ENCODE data around the gene ADCY3. TPM values are rescaled to one million over a fixed set of nuclear protein-coding genes. Genes with fewer than 3 reads are reported as not detected.
"Not testable (repeated sequence)": the region's sequence is repeated elsewhere in the genome, so short reads cannot be mapped to it uniquely, and the experiment has no call there.

The ADCY3 gene
- total RNA-seq, 4 donors from 2014 or later, result 11.7 to 80.2 (median 22.6) TPM

DNA sequence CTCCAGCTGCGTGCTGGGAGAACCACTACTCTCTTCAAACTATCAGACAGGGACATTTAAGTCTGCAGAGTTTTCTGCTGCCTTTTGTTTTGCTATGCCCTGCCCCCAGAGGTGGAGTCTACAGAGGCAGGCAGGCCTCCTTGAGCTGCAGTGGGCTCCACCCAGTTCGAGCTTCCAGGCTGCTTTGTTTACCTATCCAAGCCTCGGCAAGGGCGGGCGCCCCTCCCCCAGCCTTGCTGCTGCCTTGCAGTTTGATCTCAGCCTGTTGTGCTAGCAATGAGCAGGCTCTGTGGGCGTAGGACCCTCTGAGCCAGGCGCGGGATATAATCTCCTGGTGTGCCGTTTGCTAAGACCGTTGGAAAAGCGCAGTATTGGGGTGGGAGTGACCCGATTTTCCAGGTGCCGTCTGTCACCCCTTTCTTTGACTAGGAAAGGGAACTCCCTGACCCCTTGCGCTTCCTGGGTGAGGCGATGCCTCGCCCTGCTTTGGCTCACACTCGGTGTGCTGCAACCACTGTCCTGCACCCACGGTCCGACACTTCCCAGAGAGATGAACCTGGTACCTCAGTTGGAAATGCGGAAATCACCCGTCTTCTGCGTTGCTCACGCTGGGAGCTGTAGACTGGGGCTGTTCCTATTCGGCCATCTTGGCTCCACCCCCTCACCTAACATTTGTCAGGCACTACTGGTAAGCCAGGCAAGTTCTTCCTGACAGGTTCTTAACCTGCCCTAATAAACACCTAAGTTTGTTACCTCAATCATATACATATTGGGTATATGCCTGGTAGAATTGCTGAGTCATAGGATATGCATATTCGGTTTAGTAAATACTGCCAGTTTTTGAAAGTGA, 114.0 kb downstream of the ADCY3 start:
- H3K4me3 ChIP-seq; H3K36me3 ChIP-seq; H3K9me3 ChIP-seq; intact Hi-C loops (cut with DNase I; ENCODE audit: low total_unique reads); in situ Hi-C loops (cut with MboI; ENCODE audit: low pct_ligation_motif_present in 1 of 4, low pct_unique_long_range_greater_than_20kb in 1 of 4, low sequenced_read_pairs in 3 of 4); H3K27me3 ChIP-seq: not testable (repeated sequence)
- Histone ChIP-seq H3K4me1 (peaks cover 0 to 19% (median 8%) of the 10 kb centered on the region in 4 donors), H3K27ac (peak overlapping the region in 2 of 4 donors; percentile 8 to 21)
- WGBS, 2 donors (ENCODE audit: low coverage in 1 of 2), result 80 to 94% methylated on average over 11 to 25 of the region's 25 CpGs
- peak; percentile 60 for DNase-seq

GRCh38 chr2:24800487-24800886, 119.5 kb downstream of the ADCY3 start:
- 97 to 100% methylated on average over 4 to 5 of the region's 5 CpGs for WGBS, 2 donors (ENCODE audit: low coverage in 1 of 2)
- intact Hi-C loops (cut with DNase I; ENCODE audit: low total_unique reads); H3K4me3 ChIP-seq; H3K36me3 ChIP-seq; H3K27me3 ChIP-seq; DNase-seq; H3K27ac ChIP-seq; H3K4me1 ChIP-seq; H3K9me3 ChIP-seq; in situ Hi-C loops (cut with MboI; ENCODE audit: low pct_ligation_motif_present in 1 of 4, low pct_unique_long_range_greater_than_20kb in 1 of 4, low sequenced_read_pairs in 3 of 4): not testable (repeated sequence)

- H3K27ac ChIP-seq, result no peak overlapping the region
- no peak overlapping the region for H3K4me3 ChIP-seq
- intact Hi-C loops (cut with DNase I; ENCODE audit: low total_unique reads) (no loop called here), in situ Hi-C loops (cut with MboI; ENCODE audit: low pct_ligation_motif_present in 1 of 4, low pct_unique_long_range_greater_than_20kb in 1 of 4, low sequenced_read_pairs in 3 of 4) (no loop called here)
- H3K27me3 ChIP-seq, result no peaks in the 10 kb centered on the region
- 95 to 97% methylated on average over 2 of the region's 2 CpGs for WGBS, 2 donors (ENCODE audit: low coverage in 1 of 2)
- H3K4me1 ChIP-seq, result peaks cover 5 to 10% (median 6%) of the 10 kb centered on the region in 4 donors
- DNase-seq, result no peak
- H3K36me3 ChIP-seq, result peaks cover 0 to 6% (median 0%) of the 10 kb centered on the region in 4 donors
- TF ChIP-seq EP300 (IDR thresholded peaks at IDR 0.05; ENCODE audit: low read depth) (no peak), CTCF (IDR thresholded peaks at IDR 0.05) (no peak), POLR2AphosphoS5 (IDR thresholded peaks at IDR 0.05) (no peak), POLR2A (IDR thresholded peaks at IDR 0.05) (no peak)
- no peaks in the 10 kb centered on the region for H3K9me3 ChIP-seq
Measured at GRCh38 chr2:24797644-24798043, 122.4 kb downstream of the ADCY3 start.

GRCh38 chr2:24793761-24794435, 126.1 kb downstream of the ADCY3 start:
- Histone ChIP-seq H3K27me3 (no peaks in the 10 kb centered on the region), H3K27ac (peak overlapping the region; percentile 94 to 99 (median 95)), H3K36me3 (no peaks in the 10 kb centered on the region), H3K4me3 (peak overlapping the region; percentile 57 to 90 (median 72)), H3K9me3 (no peaks in the 10 kb centered on the region), H3K4me1 (peaks cover 9 to 20% (median 14%) of the 10 kb centered on the region in 4 donors)
- intact Hi-C loops (cut with DNase I; ENCODE audit: low total_unique reads) (no loop called here), in situ Hi-C loops (cut with MboI; ENCODE audit: low pct_ligation_motif_present in 1 of 4, low pct_unique_long_range_greater_than_20kb in 1 of 4, low sequenced_read_pairs in 3 of 4) (no loop called here)
- 4% methylated on average over 14 of the region's 14 CpGs; no CpG with 5 or more reads in 1 of the 2 donors for WGBS, 2 donors (ENCODE audit: low coverage in 1 of 2)
- DNase-seq, result no peak
- no peak for TF ChIP-seq POLR2A (IDR thresholded peaks at IDR 0.05)
- no peak for TF ChIP-seq POLR2AphosphoS5 (IDR thresholded peaks at IDR 0.05)
- TF ChIP-seq CTCF (IDR thresholded peaks at IDR 0.05), result no peak
- no peak for TF ChIP-seq EP300 (IDR thresholded peaks at IDR 0.05; ENCODE audit: low read depth)
